Activated T-cell treated with anti-CD3 and anti-CD28 coated beads, Interleukin-2, amount 50 U/mL, for 48 hours (primary cell): ENCODE results near the gene GUCD1.

ENCODE experiments used
- DNase-seq, 2 experiments: peaks; one replicate each; pipeline ENCODE4 v3.0.0-alpha.2; 2020

Gene GUCD1

GRCh38 chr22:24589518-24590030 is 34.6 kb upstream of the GUCD1 start:
- no peak for DNase-seq

- DNase-seq, result no peak
Measured at GRCh38 chr22:24588757-24589481, 34.0 kb upstream of the GUCD1 start.

- DNase-seq, result no peak
Measured at GRCh38 chr22:24588381-24588756, 33.4 kb upstream of the GUCD1 start.

- no peak for DNase-seq
Measured at GRCh38 chr22:24587948-24588347, 33.0 kb upstream of the GUCD1 start.

GRCh38 chr22:24587251-24587650 is 32.3 kb upstream of the GUCD1 start:
- no peak for DNase-seq

- no peak for DNase-seq
Measured at GRCh38 chr22:24585927-24586546, 31.1 kb upstream of the GUCD1 start.

GRCh38 chr22:24585461-24585860 is 30.5 kb upstream of the GUCD1 start:
- DNase-seq, result no peak

- DNase-seq, result no peak
Measured at GRCh38 chr22:24584871-24585411, 30.0 kb upstream of the GUCD1 start.

- no peak for DNase-seq
Measured at GRCh38 chr22:24584166-24584790, 29.3 kb upstream of the GUCD1 start.

GRCh38 chr22:24583221-24584165 is 28.6 kb upstream of the GUCD1 start:
- DNase-seq, result no peak

- DNase-seq, result no peak
Measured at GRCh38 chr22:24582056-24582814, 27.3 kb upstream of the GUCD1 start.

GRCh38 chr22:24580276-24580675 is 25.3 kb upstream of the GUCD1 start:
- no peak for DNase-seq

- DNase-seq, result no peak
Measured at GRCh38 chr22:24579258-24579601, 24.3 kb upstream of the GUCD1 start.

GRCh38 chr22:24578355-24579257 is 23.7 kb upstream of the GUCD1 start:
- no peak for DNase-seq

- no peak for DNase-seq
Measured at GRCh38 chr22:24576778-24577177, 21.8 kb upstream of the GUCD1 start.

- DNase-seq, result no peak
Measured at GRCh38 chr22:24571266-24571665, 16.3 kb upstream of the GUCD1 start.

GRCh38 chr22:24567668-24568067 is 12.7 kb upstream of the GUCD1 start:
- DNase-seq, result no peak

- DNase-seq, result no peak
Measured at GRCh38 chr22:24566899-24567511, 12.1 kb upstream of the GUCD1 start.

- no peak for DNase-seq
Measured at GRCh38 chr22:24565077-24565476, 10.1 kb upstream of the GUCD1 start.

- no peak for DNase-seq
Measured at GRCh38 chr22:24564376-24565058, 9.6 kb upstream of the GUCD1 start.
